HG03460 (cell line): ENCODE results near the gene FAM131A.

Source experiments
- ATAC-seq: cut with Tn5 transposase; IDR thresholded peaks from one replicate; pipeline ENCODE4 v1.9.1; 2021; ENCODE audit not compliant: unreplicated experiment

The FAM131A gene

DNA sequence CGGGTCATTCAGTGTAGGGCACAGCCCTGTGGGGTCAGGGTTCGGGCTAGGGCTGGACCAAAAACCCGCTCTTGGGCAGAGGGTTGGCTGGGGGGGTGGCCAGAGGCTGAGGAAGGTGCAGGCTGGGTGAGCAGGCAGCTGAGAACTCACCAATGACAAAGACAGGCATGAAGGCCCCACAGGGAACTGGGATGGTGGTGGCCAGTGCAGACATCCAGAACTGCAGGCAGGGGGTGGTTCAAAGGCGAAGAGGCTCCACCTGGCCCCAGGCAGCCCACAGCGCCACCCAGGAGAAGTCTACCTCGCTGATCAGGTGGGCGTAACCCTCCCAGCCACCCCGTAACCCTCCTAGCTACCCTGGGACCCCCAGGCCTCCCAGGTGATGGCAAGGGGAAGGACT is 17.4 kb downstream of the FAM131A start:
- no peak for ATAC-seq

DNA sequence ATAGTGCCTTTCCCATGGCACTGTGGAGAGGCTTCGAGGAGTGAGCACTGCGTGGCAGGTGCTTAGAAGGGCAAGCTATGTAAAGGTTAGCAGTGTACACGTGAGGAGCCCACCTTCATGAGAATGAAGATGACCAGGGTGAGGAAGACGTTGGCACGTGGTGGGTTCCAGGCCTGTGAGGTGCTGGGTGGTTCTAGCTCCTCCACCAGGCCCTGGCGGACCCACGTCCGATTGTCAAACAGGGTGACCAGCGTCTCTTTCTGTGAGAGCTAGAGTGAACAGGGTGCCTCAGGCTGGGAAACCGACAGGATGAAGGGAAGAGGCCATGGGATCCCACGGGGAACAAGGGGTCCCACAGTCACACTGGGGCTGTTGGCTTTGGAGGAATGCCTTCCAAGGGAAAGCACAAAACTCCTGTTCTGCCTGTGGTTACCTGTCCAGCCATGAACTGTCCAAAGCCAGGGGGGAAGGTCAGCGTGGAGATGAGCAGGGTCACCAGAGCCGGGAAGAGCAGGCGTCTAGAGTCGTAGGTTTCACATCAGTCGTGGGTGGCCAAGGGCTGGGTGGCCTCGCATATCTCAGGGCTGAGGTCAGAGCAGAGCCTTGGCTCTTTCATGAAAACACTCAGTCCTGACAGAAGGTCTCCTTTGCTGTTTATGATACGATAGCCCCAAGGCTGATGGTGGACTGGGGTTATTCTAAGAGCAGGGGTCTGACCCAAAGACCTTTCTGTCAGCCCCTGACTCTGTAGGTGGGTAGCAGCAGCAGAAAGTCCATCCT is 18.1 kb downstream of the FAM131A start:
- ATAC-seq = no peak

DNA sequence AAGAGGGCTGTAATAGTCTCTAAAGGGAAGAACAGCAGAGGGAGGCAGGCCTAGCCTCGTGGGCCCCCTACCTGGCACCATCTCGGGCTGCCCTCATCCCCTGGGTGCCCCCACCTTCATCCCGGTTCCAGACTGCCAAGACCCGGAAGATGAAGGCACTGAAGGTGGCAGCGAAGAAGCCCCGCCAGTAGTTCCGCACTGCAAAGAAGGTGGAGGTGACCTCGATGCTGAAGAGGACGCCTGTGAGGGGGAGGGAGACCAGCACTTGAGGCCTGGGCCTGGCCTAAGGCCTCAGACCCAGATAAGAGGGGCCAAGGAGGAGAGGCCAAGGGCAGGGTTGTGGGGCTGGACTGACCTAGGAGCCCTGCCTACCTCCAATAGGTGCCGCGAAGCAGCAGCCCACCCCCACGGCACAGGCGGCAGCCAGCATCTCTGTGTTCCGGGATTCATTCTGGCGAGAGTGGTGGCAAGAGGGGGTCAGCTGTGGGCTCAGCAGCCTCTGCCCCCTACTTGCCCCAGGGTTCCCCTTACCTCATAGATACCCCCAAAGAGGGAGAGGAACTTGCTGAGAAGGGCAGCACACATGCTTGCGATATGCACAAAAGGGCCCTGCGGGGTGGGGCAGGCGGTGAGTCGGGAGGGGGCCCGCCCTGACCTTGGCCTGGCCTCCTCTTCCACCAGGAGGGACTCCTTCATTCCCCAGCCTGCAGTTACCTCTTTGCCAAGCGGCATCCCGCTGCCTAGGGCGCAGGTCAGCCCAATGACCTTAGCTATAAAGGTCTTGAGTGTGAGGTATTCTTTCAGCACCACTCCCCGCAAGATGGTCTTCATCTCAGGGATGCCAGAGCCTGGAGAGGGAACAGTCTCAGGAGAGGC is 20.1 kb downstream of the FAM131A start:
- ATAC-seq = no peak

DNA sequence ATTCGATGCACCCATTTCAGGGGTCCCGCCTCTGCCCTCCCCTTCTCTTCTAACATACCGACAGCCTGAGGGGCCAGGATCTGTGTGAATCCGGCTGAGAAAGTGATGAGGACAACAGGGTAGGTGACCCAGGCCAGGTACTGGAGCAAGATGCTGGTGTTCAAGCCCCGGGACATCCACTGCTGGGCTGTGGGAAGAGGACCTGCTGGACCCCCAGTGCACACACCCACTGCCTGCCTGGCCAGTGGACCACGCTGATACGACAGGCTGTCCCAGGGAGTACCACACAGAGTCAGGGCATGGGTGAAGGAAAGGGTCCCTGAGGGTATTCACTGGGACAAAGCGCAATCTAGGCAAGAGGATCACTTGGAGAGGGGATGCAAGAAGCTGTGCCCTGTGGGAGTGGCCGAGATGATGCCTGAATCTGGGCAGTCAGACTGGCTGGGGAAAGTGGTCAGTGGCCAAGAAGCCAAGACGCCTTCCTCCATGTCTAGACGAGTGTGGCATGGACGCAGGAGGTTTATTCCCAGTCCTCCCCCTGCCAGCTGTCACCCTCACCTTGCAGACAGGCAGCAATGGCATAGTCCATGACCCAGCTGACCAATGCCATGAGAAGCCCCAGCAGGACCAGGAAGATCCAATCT is 20.8 kb downstream of the FAM131A start:
- ATAC-seq = no peak

DNA sequence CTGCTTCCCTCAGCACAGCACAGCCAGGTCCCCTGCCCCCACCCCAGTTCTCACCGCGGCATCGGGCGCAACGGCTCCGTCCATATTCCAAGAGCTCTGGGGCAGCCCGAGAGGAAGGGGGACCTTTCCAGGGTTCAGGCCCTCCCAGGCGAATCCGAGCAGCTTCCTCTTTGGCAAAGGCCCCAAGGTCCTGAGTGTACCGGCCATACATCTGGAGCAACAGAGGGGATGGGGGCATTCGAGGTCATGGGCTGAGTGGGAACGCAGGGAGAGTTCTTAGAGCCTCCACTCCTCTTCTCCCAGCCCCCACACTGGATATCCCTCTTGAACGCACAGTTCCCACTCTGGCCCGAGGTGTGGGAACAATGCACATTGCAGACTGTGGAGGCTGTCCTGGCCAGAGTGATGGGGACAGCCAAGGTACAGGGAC is 21.5 kb downstream of the FAM131A start:
- no peak for ATAC-seq

DNA sequence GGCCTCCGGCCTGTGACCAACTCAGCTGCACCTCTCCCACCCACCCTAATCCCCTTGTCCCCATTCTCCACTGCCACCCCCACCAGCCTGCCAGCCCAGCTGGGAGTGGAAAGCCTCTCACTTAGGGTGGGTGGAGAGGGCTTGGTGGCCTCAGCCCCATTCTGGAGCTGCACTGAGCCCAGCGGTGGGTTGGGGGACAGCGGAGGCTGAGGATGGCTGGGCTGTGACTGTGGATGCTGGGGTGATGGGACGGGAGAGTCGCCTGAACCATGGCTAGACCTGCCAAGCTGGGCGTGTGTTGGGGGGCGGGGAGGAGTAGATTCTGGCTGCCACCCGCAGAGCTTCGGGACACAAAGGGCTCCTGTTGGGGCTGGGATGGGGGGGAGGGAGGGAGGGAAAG is 22.2 kb downstream of the FAM131A start:
- no peak for ATAC-seq

DNA sequence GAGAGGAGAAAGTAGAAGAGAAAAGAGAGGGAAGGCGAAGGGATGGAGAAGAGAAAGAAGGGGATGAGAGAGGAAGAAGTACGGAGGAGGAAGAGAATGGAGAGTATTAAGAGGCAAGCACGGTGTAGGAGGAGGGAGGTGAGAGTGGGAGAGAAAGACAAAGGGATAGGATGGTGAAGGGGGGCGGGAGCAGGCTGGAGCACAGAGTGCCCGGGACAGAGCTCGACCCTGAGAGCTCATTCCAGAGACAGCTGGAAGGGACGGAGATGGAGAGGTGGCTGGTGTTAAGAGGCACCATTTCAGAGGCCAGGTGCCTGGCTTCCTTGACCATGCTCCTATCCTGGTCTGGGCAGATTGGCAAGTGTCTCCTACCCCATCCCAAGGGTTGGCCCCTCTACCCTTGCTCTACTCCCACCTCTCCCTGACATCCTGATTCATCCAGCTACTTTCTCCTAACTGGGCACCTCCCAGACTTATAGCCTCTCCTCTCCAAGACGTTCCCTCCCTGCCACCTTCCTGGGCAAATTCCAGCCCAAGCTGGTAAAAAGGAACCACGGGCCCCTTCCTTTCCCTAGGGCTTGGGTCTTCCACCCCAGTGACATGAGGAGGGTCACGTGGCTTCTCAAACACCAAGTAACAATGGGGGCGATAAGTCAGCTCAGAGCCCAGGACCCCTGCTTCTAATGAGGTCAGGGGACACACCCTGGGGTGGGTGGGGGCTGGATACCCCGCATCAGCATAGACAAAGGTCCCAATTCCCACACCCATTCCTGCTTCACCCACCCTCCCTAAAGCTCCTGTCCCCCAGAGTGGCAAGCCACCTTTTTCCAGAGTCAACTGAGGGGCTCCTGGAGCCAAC is 22.9 kb downstream of the FAM131A start:
- ATAC-seq = no peak

DNA sequence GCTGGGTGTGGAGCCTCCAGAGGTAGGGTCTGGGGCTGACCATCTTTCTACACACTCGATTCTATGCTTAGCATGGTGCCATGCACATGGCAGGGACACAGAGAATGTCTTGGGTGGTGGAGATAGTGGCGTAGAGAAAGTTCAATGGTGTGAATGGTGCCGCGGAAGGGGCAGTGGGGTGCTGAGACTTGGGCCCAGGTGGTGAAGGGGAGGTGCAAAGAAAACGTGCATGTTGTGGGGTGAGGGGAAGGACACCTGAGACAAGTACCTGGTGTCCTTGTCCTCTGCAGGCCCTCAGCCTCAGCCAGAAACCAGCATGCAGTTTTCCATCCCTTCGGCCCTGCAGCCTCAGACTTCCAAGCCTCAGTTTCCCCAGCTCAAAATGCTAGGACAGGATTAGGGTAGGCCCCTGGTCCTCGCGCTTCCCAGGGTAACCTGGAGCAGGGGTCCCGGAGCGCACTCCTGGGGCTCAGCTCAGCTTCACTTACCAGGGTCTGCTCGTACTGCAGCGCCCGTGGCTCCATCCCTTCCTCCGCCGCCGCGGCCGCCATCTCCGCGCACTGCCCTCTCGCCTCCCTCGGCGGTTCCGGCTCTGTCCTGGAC is 23.6 kb downstream of the FAM131A start:
- peak; percentile 2 for ATAC-seq

DNA sequence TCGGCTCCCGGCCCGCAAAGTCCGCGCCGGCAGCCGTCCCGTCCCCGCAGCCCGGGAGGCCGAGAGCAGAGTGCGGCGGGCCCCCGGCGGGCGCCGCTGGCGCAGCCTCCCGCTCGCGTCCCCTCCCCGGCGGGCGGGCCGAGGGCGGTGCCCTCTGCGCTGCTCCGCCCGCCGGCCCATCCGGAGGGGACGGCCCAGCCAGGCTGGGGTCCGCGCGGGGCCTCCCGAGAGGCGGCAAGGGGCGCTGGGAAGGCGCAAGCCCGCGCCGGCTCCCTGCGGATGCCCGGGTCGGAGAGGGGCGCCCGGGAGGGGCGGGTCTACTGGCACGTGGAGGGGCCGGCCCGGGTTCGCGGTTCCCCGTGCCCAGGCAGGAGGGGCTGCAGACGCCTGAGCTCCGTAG is 24.1 kb downstream of the FAM131A start, which contains the start of the genes CLCN2 and POLR2H:
Gene CLCN2, minus strand, starts transcription at position 74 of the 400 bp plus-strand sequence. CDS start 126 bp downstream, outside the sequence.
Gene POLR2H, plus strand, starts transcription at position 179 of the 400 bp plus-strand sequence. CDS start 1,783 bp downstream, outside the sequence.
- peak; percentile 33 for ATAC-seq

DNA sequence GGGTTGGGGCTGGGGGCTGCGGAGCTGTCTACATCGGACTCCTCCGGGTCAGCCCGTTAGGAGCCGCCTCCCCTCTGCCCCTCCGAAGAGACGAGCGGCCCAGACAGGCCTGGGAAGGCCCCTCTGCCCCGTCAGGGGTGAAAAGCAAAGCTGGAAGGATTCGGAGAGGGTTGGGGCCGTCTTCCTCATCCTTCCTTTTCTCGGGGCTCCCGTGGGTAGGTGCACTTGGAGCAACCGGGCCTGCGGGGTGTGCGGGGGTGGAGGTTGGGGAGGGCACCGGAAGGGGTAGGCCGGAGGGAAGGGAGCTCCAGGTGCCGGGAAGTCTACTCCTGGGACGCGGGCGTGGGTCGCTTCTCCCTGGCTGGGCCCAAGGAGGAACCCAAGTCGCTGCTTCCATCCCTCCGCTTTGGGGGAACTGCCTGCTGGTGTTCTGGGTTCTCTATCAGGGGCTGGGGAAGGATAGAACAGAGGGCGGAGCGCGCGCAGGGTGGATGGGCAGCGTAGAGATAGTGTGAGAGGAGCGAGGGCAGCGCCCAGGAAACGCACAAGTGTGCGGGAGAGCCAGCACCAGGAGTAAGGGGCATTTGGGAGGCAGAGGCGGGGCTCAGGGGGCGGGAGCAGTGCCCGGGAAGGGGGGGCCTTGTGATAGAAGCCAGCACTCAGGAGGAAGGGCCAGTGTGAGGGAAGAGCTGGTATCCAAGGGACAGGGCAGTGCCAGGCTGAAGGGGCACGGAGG is 24.7 kb downstream of the FAM131A start:
- peak; percentile 6 for ATAC-seq

DNA sequence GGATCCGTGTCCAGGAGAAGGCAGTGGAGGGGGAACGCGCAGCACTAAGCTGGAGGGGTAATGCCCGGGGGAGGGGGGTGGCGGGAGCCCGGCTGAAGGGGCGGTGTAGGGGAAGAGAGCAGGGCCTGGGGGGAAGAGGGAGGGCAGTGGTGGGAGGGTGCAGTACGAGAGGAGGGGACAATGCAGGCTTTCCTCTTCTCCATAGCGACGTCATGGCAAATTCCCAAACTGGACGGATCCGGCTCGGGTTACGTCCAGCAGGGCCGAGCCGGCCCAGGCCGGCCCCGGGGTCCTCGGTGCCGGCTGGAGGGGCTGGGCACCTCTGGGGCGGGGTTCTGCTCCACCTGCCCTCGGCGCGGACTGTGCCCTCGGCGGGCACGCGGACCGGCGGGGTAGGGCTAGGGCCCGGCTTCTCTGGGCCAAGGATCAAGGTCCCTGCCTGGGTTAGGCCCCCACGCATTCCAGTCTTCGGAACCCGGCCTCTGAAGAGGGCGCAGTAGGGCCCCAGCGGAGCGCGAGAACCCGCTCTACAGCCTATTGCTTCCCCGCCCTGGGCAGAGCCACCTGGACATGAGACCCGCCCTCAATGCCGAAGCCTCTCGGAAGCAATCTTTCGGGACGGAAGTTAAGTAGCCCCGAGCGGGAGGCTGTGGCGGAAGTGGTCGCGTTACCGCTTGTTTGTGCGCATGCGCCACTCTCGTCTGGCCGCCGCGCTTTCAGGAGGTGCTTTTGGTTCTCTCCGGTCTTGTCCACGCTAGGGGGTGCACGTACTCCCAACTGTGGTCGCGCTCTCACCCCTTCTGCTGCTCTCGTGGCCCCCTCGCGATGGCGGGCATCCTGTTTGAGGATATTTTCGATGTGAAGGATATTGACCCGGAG is 25.5 kb downstream of the FAM131A start:
- peak; percentile 81 for ATAC-seq

DNA sequence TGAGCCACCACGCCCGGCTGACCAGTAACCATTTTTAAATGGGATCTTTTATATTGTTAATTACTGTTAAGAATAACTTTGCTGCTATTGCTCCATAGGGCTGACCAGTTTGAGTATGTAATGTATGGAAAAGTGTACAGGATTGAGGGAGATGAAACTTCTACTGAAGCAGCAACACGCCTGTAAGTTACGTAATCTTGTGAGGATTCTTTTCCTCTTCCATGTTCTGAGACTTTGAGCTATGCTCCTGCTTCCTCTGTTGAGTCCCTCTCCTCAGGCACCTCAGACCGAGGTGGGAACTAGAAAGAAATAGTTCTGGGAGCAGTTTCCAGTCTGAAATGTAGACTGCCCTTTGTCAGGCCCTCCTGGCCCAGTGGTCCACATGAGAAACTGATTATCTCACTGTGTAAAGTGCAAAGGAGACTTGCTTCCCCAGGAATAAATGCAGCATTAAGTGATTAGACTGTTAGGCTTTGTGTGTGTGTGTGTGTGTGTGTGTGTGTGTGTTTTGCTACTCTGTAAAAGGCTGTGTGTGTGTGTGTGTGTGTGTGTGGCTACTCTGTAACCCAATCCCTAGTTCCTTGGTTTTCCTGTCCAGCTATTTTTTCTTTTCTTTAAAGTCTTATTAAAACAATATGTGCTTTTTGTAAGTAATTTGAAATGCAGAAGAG is 29.4 kb downstream of the FAM131A start:
- ATAC-seq = no peak

DNA sequence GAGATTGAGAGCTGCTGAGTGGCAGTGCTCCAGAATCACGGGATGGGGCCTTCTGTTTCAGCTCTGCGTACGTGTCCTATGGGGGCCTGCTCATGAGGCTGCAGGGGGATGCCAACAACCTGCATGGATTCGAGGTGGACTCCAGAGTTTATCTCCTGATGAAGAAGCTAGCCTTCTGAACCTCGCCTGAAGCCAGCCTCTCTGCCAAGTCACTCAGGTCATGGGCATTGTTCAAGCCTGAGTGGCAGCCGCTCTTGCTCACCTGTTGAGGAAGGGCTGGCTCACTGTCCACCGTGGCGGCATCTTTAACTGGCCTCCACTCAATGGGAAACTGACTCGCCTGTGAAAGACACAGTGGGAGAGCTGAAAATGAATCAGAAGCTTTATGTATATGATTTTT is 30.7 kb downstream of the FAM131A start:
- ATAC-seq = no peak

DNA sequence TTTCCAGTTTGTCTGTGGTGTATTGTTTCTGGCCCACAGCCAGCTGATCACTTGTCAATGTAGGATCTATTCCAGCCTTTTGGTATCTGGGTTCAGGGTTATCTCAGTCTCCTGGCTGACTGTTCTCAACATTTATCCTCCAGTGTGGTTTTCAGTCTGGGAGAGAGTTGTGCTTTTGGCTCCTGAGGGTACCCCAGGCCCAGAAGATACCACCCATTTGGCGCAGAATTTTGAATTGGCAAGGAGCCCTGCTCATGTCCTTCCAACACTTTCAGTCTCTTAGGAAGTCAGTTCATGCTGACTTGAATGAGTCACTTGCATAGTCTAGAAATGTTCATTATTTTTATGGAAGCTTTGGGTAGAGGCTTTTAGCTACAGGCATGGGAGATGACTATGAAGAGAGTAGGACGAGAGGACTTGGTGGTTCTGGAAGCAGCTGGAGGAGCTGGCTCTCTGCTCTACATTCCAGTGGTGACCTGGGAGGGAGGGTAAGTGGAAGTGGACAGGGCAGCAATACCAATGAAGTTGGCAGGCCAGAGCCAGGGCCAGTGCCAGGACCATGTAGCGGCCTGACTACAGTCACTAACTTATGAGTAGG is 31.3 kb downstream of the FAM131A start:
- ATAC-seq = no peak

DNA sequence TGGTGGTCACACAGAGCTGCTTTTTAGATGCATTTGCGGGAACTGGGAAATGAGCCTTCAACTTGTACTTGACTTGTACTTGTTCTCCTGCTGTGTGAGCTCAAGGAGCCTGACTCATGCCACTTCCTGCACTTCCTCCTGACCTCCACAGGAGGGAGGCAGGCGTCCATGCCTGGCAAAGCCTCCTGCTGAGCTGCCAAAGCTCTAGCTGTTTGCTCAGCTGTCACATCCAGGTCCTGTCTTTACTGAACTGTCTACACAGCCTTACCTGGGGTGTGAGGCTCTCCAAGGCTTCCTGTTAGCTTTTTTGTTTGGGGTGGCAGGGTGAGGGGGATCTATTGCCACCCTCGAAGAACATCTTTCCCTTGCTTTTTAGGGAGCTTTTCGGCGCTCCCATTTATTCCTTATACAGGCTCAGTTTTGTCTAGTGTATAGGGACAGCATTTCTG is 34.2 kb downstream of the FAM131A start:
- peak; percentile 83 for ATAC-seq

DNA sequence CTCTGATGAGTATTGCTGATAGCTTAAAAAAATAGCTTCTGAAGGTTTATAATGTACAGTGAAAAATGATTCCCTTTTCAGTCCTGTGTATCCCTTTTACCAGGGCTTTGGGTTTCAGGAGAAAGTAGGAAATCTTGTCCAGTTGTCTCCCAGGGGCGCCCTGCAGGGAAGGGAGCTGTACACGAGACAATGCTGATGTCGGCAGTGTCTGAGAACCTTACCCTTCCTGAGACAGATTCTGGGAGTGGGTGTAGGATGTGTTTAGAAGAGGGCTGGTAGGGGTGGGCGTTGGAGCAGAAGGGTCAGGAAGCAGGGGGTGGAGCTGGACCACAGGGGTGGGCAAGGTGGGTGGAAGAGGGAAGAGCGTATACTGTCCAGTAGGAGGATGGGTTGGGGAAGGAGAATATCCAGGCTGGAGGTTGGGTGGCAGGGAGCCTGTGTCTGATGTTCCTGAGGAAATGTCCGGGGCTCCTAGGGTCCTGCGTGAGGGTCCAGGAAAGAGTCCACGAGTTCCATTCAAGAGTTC is 35.0 kb downstream of the FAM131A start:
- no peak for ATAC-seq

DNA sequence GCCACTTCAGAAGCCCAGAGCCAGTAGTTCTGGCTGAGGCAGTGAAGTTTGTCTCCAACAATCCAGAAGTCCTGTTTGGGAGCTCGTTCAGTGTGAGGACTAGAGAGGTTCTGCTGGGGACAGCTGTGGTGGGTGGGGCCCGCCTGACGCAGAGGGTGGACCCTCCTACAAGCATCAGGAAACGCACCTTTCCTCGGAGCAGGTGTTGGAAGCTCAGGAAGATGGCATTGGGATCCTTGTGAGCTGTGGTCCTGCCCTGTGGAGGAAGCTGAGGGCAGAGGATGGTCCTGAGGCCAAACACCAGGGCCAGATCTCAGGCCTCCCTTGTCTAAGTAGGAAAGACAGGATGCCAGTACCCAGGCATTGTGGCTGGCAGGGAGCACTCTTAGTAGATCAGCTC is 35.5 kb downstream of the FAM131A start:
- ATAC-seq = no peak
